Fibroblast of skin of right quadriceps (primary cell): ENCODE data around the gene PACS1.

Experiments used
- DNase-seq: peaks from one replicate; pipeline ENCODE4 v3.0.0-alpha.2; 2013

The PACS1 gene

DNA sequence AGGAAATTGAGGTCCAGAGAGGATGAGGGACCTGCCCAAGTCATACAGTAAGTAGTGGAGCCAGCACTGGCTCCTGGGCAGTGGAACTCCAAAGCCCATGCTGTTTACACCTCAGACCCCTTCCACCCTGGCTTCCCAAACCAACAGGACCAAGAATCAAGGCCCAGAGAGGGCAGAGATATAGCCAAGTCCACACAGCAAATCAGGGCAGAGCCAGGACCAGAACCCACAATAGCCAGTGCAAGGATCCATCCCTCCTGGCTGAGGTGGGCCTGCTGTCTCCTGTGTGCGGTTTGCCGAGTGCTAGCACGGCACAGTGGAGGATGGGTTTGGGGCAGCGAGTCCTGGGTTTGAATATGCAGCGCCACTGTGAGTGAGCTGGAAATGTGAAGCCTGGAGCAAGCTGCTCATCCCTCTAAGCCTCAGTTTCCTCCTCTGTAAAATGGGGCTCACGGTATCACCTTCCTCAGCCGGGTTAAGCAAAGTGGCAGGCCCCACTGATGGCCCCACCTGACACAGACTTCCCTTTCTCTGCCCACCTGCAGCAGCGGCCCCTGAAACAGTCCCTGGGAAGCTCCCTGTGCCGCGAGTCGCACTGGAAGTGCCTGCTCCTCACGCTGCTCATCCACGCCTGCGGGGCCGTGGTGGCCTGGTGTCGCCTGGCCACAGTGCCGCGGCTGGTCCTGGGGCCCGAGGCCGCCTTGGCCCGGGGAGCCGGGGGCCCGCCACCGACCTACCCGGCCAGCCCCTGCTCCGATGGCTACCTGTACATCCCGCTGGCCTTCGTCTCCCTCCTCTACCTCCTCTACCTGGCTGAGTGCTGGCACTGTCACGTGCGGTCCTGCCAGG is 223.9 kb downstream of the PACS1 start:
- no peak for DNase-seq
